ENCODE measurements around the gene CC2D1B.
"Not testable (repeated sequence)": the region's sequence is repeated elsewhere in the genome, so short reads cannot be mapped to it uniquely, and the experiment has no call there.

Gene CC2D1B

GRCh38 chr1:52365746-52366516 lies at the start of gene CC2D1B:
Gene CC2D1B, minus strand, starts transcription at chr1:52366205. Its CDS starts 1,585 bp downstream, at chr1:52364620.
- peak; percentile 96 for DNase-seq

DNA sequence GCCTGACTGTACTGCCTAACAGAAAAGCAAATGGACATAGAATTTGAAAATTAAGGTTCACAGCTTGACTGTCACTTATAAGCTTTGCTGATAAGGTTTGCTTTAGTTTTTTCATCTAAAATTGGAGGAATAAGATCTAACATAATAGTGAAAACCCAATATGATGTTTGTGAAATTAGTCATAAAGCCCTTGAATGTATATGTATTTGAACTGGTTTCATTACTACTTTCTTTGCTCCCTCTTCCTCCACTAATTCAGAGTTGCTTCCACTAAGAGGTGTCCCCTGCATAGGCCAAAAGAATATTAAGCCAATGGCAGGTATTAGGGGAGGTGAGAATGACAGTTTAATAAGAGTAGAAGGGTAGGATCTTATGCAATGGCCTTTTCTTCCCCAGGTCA lies 48.9 kb upstream of the CC2D1B start:
- no peak for DNase-seq

- no peak for DNase-seq
Observed at GRCh38 chr1:52413410-52413989, 47.5 kb upstream of the CC2D1B start.

GRCh38 chr1:52404975-52405338 lies 39.0 kb upstream of the CC2D1B start:
- no peak for DNase-seq

DNA sequence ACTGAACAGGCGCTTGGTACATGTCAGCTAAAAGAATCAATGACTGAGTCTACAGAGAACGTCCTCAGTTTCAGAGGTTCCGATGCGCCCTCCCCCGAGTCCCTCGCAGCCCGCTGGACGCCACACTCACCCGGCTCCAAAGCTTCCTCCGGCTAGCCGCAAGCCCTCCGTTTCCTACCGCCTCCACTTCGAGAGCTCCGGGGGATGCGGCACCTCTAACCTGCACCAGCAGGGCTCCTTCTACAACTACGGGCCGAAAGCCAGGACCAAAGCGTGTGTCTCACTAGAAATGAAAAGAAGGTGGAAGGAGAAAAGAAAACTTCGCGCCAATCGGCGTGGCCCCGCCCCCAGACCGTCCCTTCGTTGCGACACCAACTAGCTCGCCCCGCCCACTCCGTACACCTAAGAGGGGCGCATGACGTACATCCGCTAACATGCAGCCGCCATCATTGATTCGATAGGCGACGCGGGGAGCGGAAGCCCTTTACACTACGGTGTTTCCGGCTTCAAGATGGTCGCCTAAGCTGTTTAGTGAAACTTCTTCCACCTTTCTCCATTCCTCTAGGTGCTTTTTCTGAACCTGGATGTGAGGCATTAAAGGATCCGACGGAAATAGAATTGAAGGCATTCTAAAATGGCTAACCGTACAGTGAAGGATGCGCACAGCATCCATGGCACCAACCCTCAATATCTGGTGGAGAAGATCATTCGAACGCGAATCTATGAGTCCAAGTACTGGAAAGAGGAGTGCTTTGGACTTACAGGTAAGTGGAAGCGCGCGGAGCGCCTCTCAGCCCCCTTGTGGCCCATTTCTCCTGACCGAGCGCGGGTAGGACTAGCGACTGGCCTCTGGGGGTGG lies 38.3 kb upstream of the CC2D1B start, which contains the start of the genes ORC1 and PRPF38A:
TSS of gene ORC1 (minus strand) at position 308 of the 859 bp plus-strand sequence. CDS start 2,200 bp downstream, outside the sequence.
TSS of gene PRPF38A (plus strand) at position 487 of the 859 bp plus-strand sequence. CDS start at position 635, 148 bp downstream.
- peak; percentile 99 for DNase-seq

DNA sequence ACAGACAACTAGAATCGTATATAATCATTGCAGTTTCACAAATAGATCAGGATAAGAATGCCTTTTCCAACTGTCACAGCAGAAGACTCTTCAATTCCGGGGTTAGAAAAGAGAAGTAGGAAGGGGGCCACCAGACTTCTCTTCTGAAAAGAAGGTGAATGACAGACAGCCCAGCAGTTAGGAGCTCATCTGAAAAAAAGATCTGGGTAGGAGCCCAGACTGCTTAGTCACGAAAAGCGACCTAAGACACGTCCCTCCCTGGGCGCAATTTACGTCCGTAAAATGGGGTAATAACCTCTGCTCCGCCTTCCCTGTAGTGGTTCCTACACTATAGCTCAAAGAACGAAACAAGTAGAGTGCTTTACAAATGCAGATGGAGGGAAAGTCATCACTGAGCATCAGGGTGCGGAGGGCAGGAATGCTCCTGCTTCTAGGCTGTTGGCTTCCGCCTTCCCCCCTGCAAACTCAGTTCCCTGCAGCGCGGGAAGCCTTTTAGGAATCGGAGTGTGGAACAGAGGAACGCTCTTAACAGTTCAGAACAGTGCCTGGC lies 37.6 kb upstream of the CC2D1B start:
- DNase-seq, result peak; percentile 32

- no peak for DNase-seq
Observed at GRCh38 chr1:52402860-52403240, 36.8 kb upstream of the CC2D1B start.

GRCh38 chr1:52400131-52400530 lies 34.1 kb upstream of the CC2D1B start:
- DNase-seq, result no peak

GRCh38 chr1:52399629-52400028 lies 33.6 kb upstream of the CC2D1B start:
- no peak for DNase-seq

DNA sequence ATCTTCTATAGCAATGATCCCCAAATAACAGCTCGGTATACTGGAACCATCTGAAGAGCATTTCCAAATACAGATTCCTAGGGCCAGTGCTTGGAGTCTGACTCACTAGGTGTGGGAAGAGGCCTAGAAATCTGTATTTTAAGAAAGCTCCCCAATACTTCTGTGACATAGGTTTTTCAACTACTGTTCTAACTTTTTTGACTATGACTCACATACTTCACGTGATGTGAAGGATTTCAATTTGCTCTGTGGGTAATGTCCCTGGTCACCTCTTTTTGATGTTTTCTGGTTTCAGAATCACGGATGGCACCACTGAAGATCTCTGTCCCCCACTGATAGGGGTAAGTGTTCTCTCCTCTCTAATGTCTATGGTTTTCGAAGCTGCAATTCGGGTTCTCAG lies 27.2 kb upstream of the CC2D1B start:
- DNase-seq, result no peak

- no peak for DNase-seq
Observed at GRCh38 chr1:52386458-52386857, 20.5 kb upstream of the CC2D1B start.

GRCh38 chr1:52385376-52385775 lies 19.4 kb upstream of the CC2D1B start:
- no peak for DNase-seq

DNA sequence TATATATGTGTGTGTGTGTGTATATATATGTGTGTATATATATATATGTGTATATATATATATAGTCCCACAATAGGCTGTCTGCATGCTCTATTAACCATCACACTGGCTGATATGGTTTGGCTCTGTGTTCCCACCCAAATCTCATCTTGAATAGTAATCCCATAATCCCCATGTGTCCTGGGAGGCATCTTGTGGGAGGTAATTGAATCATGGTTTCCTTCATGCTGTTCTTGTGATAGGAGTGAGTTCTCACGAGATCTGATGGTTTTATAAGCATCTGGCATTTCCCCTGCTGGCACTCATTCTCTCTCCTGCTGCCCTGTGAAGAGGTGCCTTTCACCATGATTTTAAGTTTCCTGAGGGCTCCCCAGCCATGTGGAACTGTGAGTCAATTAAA lies 3.8 kb upstream of the CC2D1B start:
- not testable (repeated sequence) for DNase-seq

- DNase-seq, result peak; percentile 80
Observed at GRCh38 chr1:52368383-52369172, 2.6 kb upstream of the CC2D1B start.

GRCh38 chr1:52367272-52367671 lies 1.3 kb upstream of the CC2D1B start:
- DNase-seq, result no peak

DNA sequence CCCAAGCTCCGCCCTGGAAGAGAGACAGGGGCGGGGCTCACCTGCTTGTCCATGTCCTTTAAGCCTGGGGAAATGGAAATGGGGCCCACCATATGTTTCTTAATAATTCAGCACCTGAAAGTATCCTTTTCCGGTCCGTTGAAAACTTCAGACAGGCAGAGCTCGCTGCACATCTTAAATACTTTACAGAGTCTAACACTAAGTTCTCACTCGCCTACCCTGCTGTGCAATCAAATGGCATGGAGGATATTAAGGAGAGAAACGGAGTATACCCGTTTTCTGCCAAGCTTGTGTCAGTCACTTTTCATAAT lies 467 bp upstream of the CC2D1B start:
- DNase-seq, result no peak

DNA sequence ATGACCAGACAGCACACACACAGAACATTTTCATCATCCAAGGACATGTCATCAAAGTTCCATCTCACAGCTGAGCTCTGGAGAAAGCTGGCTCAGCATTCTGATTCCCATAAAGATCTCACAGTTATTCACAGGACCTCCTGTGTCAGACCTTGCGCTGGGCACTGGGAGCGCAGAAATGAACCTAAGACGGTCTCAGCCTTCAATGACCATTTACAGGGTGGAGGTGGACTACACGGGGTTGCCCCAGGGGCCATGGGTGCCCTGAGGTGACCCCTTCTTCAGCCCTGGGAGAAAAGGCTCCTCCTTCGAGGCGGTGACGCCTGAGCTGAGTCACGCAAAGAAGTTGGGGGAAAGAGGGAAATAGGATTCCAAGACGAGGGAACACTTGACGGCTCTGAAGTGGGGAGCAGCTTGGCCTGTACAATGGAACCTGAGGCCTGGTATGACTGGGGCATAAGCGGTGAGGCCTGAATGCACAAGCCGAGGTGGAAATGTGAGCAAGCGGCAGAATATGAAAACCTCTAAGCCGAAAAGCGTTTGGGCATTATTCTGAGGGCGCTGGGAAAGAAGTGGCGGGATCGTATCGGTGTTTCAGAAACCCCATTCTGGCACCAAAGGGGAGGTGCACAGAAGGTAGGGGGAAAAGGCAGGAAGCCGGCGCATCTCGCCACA lies 797 bp downstream of the CC2D1B start:
- DNase-seq, result no peak

- no peak for DNase-seq
Observed at GRCh38 chr1:52364235-52364839, 1.7 kb downstream of the CC2D1B start.

DNA sequence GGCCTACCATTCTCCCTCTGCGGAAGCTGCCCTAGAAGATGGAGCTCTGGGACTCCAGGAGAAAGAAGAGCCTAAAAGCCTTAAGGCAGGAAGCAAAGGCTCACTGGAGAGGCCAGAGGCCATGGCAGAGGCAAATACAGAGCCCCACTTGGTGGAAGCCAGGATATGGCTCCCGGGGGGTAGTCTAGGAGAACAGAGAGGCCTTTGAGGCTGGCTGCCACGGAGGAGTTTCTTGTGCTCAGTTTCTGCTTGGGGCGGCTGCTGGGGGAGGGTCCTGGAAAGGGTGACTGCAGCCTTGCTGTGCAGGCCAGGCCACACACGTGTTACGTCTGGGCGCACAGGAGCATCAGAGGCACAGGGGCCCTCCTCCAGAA lies 5.4 kb downstream of the CC2D1B start:
- no peak for DNase-seq

DNA sequence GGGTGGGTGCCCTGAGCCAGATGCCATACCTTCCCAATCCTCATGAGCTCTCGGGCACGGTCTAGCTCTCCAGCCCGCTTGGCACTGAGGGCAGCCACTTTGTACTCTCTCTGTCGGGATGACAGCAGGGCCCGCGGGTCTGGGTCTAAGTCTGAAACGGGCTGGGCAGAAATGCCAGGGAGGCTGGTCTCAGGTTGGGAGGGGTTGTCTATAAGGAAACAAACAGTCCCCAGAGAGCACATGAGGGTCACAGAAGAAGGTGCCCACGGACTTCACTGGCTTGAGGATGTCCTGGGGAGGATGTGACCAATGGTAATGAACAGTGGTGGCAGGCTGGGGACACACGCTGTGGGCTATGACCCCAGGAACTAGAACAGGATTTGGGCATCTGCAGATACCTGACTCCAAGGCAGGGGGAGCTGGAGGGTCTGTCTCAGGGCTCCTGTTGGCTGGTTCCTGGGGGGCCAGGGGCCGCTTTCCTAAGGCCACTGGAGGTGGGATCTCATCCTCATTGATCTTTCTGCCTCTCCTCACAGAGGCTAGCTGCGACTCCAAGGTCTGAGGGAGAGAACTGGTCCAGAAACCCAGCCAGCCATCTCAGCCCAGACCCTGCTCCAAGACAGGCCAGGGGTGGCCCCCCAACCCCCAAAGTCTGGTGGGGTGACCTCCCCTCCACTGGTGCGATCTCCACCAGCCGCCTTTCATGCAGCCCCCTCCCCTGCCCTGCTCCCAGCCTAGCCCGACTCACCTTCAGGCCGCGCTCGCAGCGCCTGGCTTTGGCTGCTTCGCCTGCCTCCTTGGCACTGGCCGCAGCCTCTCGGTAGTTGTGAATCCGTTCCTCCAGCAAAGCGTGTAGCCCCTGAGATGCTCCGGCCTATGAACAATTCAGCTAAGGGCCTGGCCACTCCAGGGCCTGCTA lies 6.1 kb downstream of the CC2D1B start:
- no peak for DNase-seq
